GM18858 (cell line): ENCODE measurements around the gene C17orf114.

Experiments
- ATAC-seq: cut with Tn5 transposase; IDR thresholded peaks from one replicate; pipeline ENCODE4 v1.9.1; 2021; ENCODE audit not compliant: unreplicated experiment

The C17orf114 gene

GRCh38 chr17:4788159-4788806 is 13.8 kb downstream of the C17orf114 start:
- ATAC-seq, result no peak

- ATAC-seq, result no peak
These were observed 15.6 kb downstream of the C17orf114 start for GRCh38 chr17:4786516-4786915.

DNA sequence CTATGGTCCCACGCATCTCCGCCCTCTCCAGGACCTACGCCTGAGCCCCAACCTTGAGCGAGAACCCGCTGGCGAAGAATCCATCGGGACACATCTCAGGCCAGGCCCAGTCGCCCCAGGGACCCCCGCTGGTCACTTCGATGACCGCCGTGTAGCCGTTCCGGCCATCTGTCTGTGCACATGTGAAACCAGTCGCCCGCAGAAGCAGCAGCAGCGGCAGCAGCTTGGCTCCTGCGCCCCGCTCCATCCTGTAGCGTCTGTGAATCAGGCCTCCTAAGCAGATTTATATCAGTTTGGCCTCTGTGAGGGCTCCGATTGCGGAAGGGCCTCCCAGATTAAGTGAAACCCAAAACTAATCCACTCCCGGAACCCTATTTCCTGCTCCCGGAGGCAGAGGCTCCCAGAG is 16.0 kb downstream of the C17orf114 start, which contains the start of gene VMO1:
Gene VMO1 (minus strand): TSS at position 259 of the 406 bp plus-strand sequence. CDS start 12 bp downstream, at position 247.
- ATAC-seq, result no peak

DNA sequence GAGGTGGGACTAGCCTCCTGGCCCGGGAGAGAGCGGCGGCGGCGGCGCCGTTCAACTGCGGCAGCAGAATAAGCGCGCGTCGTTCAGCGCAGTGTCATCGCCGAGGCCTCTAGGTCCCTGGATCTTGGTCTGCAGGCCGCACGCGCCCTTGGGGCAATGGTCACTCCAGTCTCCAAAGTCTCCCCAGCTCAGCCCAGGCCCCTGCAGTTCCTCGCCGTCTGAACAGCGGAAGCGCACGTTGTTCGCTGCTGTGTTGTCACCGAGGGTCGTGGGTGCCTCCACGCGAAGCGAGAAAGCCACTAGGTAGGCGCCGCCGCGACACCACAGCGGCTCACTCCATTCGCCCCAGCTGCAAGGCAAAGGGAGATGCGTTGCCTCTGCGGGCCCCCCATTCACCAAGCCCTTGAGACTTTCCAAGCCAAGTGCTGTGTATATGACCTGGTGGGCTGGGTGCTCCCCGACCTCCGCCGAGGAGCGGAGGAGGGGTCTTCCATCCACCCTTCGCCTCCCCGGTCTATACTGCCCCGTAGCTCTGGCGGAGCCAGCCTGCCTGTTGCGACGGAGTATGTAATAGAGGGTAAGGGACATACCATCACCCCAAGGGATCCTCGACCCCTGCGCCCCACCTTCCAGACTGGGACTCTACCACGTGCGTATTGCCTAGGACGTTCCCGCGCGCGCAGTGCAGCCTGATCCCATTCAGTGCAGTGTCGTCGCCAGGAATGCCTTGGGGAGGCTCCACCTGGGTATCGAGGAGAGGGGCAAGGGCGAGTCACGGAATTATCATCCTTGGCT is 16.6 kb downstream of the C17orf114 start:
- no peak for ATAC-seq

DNA sequence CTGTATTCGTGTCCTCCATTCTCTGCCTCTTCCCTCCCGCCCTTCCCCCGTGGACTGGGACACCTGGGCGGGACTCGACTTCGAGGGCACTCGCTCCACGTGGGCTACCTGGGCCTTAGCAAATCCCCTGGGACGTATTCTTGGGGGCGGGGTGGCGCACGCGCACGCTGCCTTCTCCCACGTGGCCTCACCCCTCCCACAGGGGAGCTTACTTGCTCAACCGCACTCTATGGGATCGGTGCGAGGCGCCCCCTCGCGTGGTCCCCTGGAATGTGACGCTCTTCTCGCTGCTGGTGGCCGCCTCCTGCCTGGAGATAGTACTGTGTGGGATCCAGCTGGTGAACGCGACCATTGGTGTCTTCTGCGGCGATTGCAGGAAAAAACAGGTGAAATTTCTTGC is 19.5 kb downstream of the C17orf114 start:
- no peak for ATAC-seq

DNA sequence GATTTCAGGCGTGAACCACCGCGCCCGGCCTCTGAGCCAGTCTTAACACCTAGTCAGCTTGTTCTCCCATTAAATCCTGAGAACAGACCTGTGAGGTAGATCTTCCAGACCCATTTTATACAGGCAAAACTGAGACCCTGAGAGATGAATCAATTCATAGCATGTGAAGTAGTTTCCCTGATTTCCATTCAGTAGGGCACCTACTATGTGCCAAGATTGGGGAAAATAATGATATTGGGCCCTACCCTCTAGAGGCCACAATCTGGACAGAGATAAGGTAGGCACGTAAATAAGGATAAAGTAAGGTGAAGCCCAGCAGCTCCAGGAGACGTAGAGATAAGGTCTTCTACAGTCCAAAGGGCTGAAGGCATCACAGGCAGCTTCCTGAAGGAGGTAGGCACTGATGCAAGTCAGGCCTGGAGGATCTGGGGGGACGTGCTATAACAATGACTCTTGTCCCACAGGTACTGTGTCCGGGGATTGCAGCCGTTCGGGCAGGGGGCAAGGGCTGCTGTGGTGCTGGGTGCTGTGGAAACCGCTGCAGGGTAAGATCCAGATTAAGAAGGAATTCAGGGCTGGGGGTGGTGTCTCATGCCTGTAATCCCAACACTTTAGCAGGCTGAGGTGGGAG is 21.7 kb downstream of the C17orf114 start:
- ATAC-seq, result no peak

- ATAC-seq, result no peak
These were observed 24.0 kb downstream of the C17orf114 start for GRCh38 chr17:4777969-4778760.

DNA sequence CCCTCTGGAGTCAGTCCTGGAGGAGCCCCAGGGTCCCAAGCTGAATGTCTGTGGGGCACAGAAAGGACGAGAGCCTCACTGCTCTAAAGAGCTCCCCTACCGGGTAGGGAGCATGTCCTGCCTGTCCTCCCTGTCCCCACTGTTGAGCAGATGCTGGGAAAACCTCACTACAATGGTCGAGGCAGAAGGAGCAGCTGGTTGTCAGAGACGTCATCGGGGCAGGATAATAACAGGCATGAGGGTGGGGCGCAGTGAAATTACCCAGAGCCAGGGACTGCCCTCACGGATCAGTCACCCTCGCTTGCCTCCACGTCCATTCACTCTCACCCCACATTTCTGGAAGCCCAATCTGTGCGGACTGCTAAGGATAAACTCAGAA is 29.9 kb downstream of the C17orf114 start:
- no peak for ATAC-seq

DNA sequence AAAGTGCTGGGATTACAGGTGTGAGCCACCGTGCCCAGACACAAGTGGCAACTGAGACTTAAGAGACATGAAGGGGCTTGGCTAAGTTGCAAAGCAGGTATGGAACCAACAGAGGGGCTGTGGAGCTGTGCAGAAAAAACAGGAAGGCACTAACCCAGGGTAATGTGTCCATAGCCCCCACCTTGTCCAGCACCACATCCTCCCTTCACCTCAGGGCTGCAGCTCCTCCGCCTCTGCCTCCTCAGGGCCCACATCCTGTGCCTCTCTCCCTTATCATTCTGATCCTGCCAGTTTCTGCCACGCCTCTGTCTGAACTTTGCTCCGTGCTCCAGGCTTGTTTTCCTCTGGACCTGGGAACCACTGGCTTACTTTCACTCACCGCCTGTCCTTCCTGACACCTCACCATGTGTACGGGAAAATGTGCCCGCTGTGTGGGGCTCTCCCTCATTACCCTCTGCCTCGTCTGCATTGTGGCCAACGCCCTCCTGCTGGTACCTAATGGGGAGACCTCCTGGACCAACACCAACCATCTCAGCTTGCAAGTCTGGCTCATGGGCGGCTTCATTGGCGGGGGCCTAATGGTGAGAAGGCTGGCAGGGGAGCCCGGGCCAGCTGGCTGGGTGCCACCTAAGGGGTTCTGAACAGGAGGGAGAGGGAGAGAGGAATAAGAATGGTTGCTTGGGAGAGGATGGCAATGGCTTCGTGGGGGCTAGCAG is 30.5 kb downstream of the C17orf114 start, which contains the start of gene TM4SF5:
Gene TM4SF5 (plus strand): TSS at position 368 of the 716 bp plus-strand sequence. CDS start 37 bp downstream, at position 405.
- no peak for ATAC-seq

GRCh38 chr17:4769628-4770027 is 32.5 kb downstream of the C17orf114 start:
- ATAC-seq, result no peak

- ATAC-seq, result no peak
These were observed 33.8 kb downstream of the C17orf114 start for GRCh38 chr17:4768298-4768697.

GRCh38 chr17:4766723-4767122 is 35.4 kb downstream of the C17orf114 start:
- ATAC-seq, result no peak

- no peak for ATAC-seq
These were observed 35.9 kb downstream of the C17orf114 start for GRCh38 chr17:4766201-4766600.

GRCh38 chr17:4764595-4764994 is 37.5 kb downstream of the C17orf114 start:
- ATAC-seq, result no peak

DNA sequence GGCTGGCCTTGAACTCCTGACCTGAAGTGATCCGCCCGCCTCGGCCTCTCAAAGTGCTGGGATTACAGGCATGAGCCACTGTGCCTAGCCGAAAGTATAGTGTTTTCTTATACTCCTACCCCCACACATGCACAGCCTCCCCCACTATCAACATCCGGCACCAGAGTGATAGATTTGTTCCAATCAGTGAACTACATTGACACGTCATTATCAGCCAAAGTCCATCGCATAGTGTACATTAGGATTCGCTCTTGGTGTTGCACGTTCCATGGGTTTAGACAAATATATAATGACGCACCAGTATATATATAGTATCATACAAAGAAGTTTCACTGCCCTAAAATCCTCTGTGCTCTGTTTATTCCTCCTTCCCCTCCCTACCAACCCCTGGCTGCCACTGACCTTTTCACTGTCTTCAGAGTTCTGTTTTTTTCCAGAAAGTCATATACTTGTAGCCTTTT is 42.3 kb downstream of the C17orf114 start:
- no peak for ATAC-seq

DNA sequence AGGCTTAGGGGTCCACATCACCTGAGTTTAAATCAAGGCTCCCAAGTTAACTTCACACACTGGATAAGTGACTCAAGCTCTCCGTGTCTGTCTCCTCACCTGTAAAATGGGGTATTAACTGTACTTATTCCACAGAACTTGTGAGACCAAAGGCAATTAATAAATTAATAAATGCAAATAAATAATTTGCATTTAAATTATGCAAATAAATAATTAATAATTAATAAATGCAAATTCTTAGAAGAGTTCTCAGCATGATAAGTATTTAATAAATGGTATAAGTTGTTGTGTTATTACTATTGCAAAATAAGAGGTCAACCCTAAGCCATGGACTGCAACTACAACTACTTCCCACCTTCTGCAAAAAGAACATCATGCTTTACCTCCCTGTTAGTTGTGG is 48.7 kb downstream of the C17orf114 start:
- ATAC-seq, result no peak

- no peak for ATAC-seq
These were observed 50.2 kb downstream of the C17orf114 start for GRCh38 chr17:4751932-4752331.
